HepG2 (cell line): Measurements from ENCODE around the gene CYTH1. TPM values are rescaled to one million over a fixed set of nuclear protein-coding genes. Genes with fewer than 3 reads are reported as not detected.

Experiments
- FOSL2 ChIP-seq: sonication (generic); formaldehyde crosslinking; IDR thresholded peaks from 2 replicates; pipeline ENCODE4 v1.4.0; 2020; ENCODE audit warnings: missing genetic modification reagents
- FOXA1 ChIP-seq, 2 experiments: fragments of 450-650 bp in 1 of 2; sonication (generic) in 1 of 2; formaldehyde crosslinking in 1 of 2; IDR thresholded peaks; 2 replicates each; pipeline versions ENCODE4 v1.4.0 to v1.6.1; 2016 to 2020; ENCODE audit warnings: missing genetic modification reagents in 1 of 2
- GTF3A ChIP-seq: sonication (generic); formaldehyde crosslinking; conservative IDR thresholded peaks from 2 replicates; pipeline ENCODE4 v1.4.0; 2020; ENCODE audit warnings: mild to moderate bottlenecking, missing genetic modification reagents
- NCOR1 ChIP-seq: fragments of 200-600 bp; sonication (generic); IDR thresholded peaks from 2 replicates; pipeline ENCODE4 v1.7.0; 2017; ENCODE audit warnings: antibody characterized with exemption, low read length, borderline replicate concordance
- ONECUT2 ChIP-seq: sonication (generic); formaldehyde crosslinking; IDR thresholded peaks from 2 replicates; pipeline ENCODE4 v1.4.0; 2020; ENCODE audit warnings: missing genetic modification reagents
- PAX8 ChIP-seq: sonication (generic); formaldehyde crosslinking; IDR thresholded peaks from 2 replicates; pipeline ENCODE4 v1.8.0; 2022; ENCODE audit warnings: mild to moderate bottlenecking, missing genetic modification reagents, borderline replicate concordance
- RXRA ChIP-seq: sonication (generic); formaldehyde crosslinking; IDR thresholded peaks from 2 replicates; pipeline ENCODE4 v1.5.1; 2020; ENCODE audit warnings: missing genetic modification reagents
- SOX13 ChIP-seq, 3 experiments: fragments of 450-650 bp in 1 of 3; sonication (generic) in 1 of 3; formaldehyde crosslinking in 1 of 3; IDR thresholded peaks in 2 of 3; conservative IDR thresholded peaks in 1 of 3; 2 replicates each; pipeline versions ENCODE4 v1.5.0 to v1.6.1; 2016 to 2020; ENCODE audit warnings: antibody characterized with exemption in 1 of 3, mild to moderate bottlenecking in 1 of 3, missing compliant biosample characterization in 1 of 3, missing genetic modification reagents in 1 of 3, moderate library complexity in 1 of 3
- TBX3 ChIP-seq: fragments of 450-650 bp; IDR thresholded peaks from 2 replicates; pipeline ENCODE4 v1.6.1; 2017; ENCODE audit warnings: antibody characterized with exemption, mild to moderate bottlenecking, inconsistent platforms, borderline replicate concordance
- ZBTB40 ChIP-seq, 2 experiments: fragments of 450-650 bp in 1 of 2; sonication (generic) in 1 of 2; formaldehyde crosslinking in 1 of 2; IDR thresholded peaks; 2 replicates each; pipeline versions ENCODE4 v1.6.1 to v1.8.0; 2016 to 2022; ENCODE audit warnings: antibody characterized with exemption in 1 of 2, mild to moderate bottlenecking in 1 of 2, missing genetic modification reagents in 1 of 2
- ZFP36L1 ChIP-seq: sonication (generic); formaldehyde crosslinking; IDR thresholded peaks from 2 replicates; pipeline ENCODE4 v1.8.0; 2022; ENCODE audit warnings: mild to moderate bottlenecking, missing genetic modification reagents, moderate library complexity
- ZNF326 ChIP-seq: sonication (generic); formaldehyde crosslinking; IDR thresholded peaks from 2 replicates; pipeline ENCODE4 v1.4.0; 2020; ENCODE audit warnings: missing genetic modification reagents, borderline replicate concordance
- polyA plus RNA-seq, 8 experiments: library from polyadenylated mRNA; depleted of rRNA in 3 of 8; stranded (reverse) in 7 of 8; unstranded in 1 of 8; fragments of >200 nt; fragmentation: Illumina TruSeq in 4 of 8; extraction: Trizol in 4 of 8; gene quantifications; 2 replicates each; pipeline versions ENCODE4 v1.2.1 to v1.2.3, GENCODE V29; 2011 to 2016; ENCODE audit warnings: low read depth in 4 of 8, missing spikeins in 1 of 8, mixed read lengths in 1 of 8; ENCODE audit not compliant: insufficient read depth in 1 of 8
- total RNA-seq, 5 experiments: library from RNA; depleted of rRNA; stranded (reverse); fragments of >200 nt; fragmentation: Illumina TruSeq; extraction: Trizol; gene quantifications; 2 replicates each; pipeline ENCODE4 v1.2.3, GENCODE V29; 2016; ENCODE audit warnings: low read depth in 1 of 5
- TF ChIP-seq, protein P1 (sequence below): sonication (generic); formaldehyde crosslinking; IDR thresholded peaks from 2 replicates; pipeline ENCODE4 v1.5.0; 2020; ENCODE audit warnings: mild to moderate bottlenecking, missing genetic modification reagents

CYTH1 gene
- total and polyA plus RNA-seq, 2 of the 13 experiments (the other 11 are each of a cell fraction or from before 2014, with no cell fraction given), result 20.1 to 48.9 TPM

- TF ChIP-seq ZBTB40 (IDR thresholded peaks at IDR 0.05), result no peak
- no peak for TF ChIP-seq ZBTB40 (CRISPR knock-in tag; IDR thresholded peaks at IDR 0.05)
- peak; percentile 37; the same call in 1 of the 2 replicates for TF ChIP-seq TBX3
- TF ChIP-seq SOX13 (IDR thresholded peaks at IDR 0.05), result no peak; the same call in 1 of the 2 replicates
- 0 out of 4 replicates have a peak, but pooled peaks of 1 of the 2 experiments have one; percentile 29 for TF ChIP-seq SOX13 (CRISPR knock-in tag; conservative IDR thresholded peaks at IDR 0.05 in 1 of 2, IDR thresholded peaks at IDR 0.05 in 1 of 2)
- TF ChIP-seq PAX8 (CRISPR knock-in tag), result no peak
- TF ChIP-seq, protein P1, sequence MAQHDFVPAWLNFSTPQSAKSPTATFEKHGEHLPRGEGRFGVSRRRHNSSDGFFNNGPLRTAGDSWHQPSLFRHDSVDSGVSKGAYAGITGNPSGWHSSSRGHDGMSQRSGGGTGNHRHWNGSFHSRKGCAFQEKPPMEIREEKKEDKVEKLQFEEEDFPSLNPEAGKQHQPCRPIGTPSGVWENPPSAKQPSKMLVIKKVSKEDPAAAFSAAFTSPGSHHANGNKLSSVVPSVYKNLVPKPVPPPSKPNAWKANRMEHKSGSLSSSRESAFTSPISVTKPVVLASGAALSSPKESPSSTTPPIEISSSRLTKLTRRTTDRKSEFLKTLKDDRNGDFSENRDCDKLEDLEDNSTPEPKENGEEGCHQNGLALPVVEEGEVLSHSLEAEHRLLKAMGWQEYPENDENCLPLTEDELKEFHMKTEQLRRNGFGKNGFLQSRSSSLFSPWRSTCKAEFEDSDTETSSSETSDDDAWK (CRISPR knock-in tag), result no peak
- TF ChIP-seq GTF3A (CRISPR knock-in tag), result no peak
- TF ChIP-seq RXRA (CRISPR knock-in tag), result peak; percentile 51; the same call in 1 of the 2 replicates
- no peak for TF ChIP-seq FOXA1 (IDR thresholded peaks at IDR 0.05)
- no peak for TF ChIP-seq FOXA1 (CRISPR knock-in tag; IDR thresholded peaks at IDR 0.05)
- TF ChIP-seq ZFP36L1 (CRISPR knock-in tag), result no peak
- TF ChIP-seq NCOR1, result no peak
- TF ChIP-seq ONECUT2, result no peak
- no peak for TF ChIP-seq ZNF326
- peak; percentile 69 for TF ChIP-seq FOSL2
Measured at GRCh38 chr17:78652024-78652423, 130.0 kb downstream of the CYTH1 start (continued).
